Measurements from ENCODE around the gene AFMID.

The AFMID gene

GRCh38 chr17:78180508-78180907 lies 6.7 kb upstream of the AFMID start:
- DNase-seq = no peak

GRCh38 chr17:78182504-78182903 lies 4.7 kb upstream of the AFMID start:
- DNase-seq = no peak

- DNase-seq = no peak
Measured at GRCh38 chr17:78183916-78184315, 3.2 kb upstream of the AFMID start.

- DNase-seq = no peak
Measured at GRCh38 chr17:78184351-78184750, 2.8 kb upstream of the AFMID start.

- DNase-seq = no peak
Measured at GRCh38 chr17:78184868-78185267, 2.3 kb upstream of the AFMID start.

GRCh38 chr17:78185981-78186691 lies 1.0 kb upstream of the AFMID start:
- DNase-seq = no peak

- no peak for DNase-seq
Measured at GRCh38 chr17:78196716-78197115, 9.6 kb downstream of the AFMID start.

- no peak for DNase-seq
Measured at GRCh38 chr17:78197147-78197832, 10.1 kb downstream of the AFMID start.

- DNase-seq = no peak
Measured at GRCh38 chr17:78200451-78200850, 13.3 kb downstream of the AFMID start.

GRCh38 chr17:78202666-78203065 lies 15.5 kb downstream of the AFMID start:
- no peak for DNase-seq

- no peak for DNase-seq
Measured at GRCh38 chr17:78204387-78205123, 17.4 kb downstream of the AFMID start.

- no peak for DNase-seq
Measured at GRCh38 chr17:78205124-78205775, 18.1 kb downstream of the AFMID start.

- DNase-seq = no peak
Measured at GRCh38 chr17:78206298-78206697, 19.1 kb downstream of the AFMID start.

GRCh38 chr17:78208486-78208885 lies 21.3 kb downstream of the AFMID start:
- no peak for DNase-seq

- DNase-seq = no peak
Measured at GRCh38 chr17:78210111-78210510, 22.9 kb downstream of the AFMID start.

GRCh38 chr17:78211032-78211431 lies 23.9 kb downstream of the AFMID start:
- no peak for DNase-seq

GRCh38 chr17:78214016-78214705 lies 27.0 kb downstream of the AFMID start, which contains the start of gene BIRC5:
Gene BIRC5 (plus strand): TSS chr17:78214253. CDS start chr17:78214317, 64 bp downstream.
- DNase-seq = peak; percentile 39

GRCh38 chr17:78214706-78215061 lies 27.5 kb downstream of the AFMID start:
- no peak for DNase-seq

GRCh38 chr17:78219396-78220150 lies 32.4 kb downstream of the AFMID start:
- no peak for DNase-seq

- no peak for DNase-seq
Measured at GRCh38 chr17:78223061-78223460, 35.9 kb downstream of the AFMID start.

- no peak for DNase-seq
Measured at GRCh38 chr17:78223765-78224164, 36.6 kb downstream of the AFMID start.
